GM19099 (cell line): Measurements from ENCODE around the gene NOC3L.

ENCODE experiments used
- POLR2A ChIP-seq: IDR thresholded peaks from 3 replicates; pipeline ENCODE4 v1.6.1; 2011; ENCODE audit warnings: low read depth; ENCODE audit not compliant: insufficient read length; ENCODE audit errors: extremely low read depth

The NOC3L gene

GRCh38 chr10:94288361-94289101 lies 74.2 kb downstream of the NOC3L start:
- no peak for TF ChIP-seq POLR2A

GRCh38 chr10:94287336-94287735 lies 75.4 kb downstream of the NOC3L start:
- no peak for TF ChIP-seq POLR2A

GRCh38 chr10:94286901-94287300 lies 75.8 kb downstream of the NOC3L start:
- no peak for TF ChIP-seq POLR2A

- no peak for TF ChIP-seq POLR2A
Observed at GRCh38 chr10:94285271-94285670, 77.5 kb downstream of the NOC3L start.
